NT2/D1 (cell line): ENCODE measurements around the gene UNC80.

Experiments used
- DNase-seq: peaks from one replicate; pipeline ENCODE4 v3.0.0-alpha.2; 2011; ENCODE audit warnings: low read depth, low spot score
- H3K27me3 ChIP-seq: 2 replicates; pipeline ENCODE4 v1.6.0; 2011; ENCODE audit warnings: mild to moderate bottlenecking; ENCODE audit not compliant: insufficient read length, insufficient read depth
- H3K36me3 ChIP-seq: 2 replicates; pipeline ENCODE4 v1.6.1; 2011; ENCODE audit warnings: mild to moderate bottlenecking, low read length, mixed read lengths; ENCODE audit not compliant: insufficient read depth, insufficient read length
- H3K4me1 ChIP-seq: 2 replicates; pipeline ENCODE4 v1.5.1; 2011; ENCODE audit not compliant: insufficient read depth, insufficient read length
- H3K4me3 ChIP-seq: 2 replicates; pipeline ENCODE4 v1.5.1; 2011; ENCODE audit warnings: low read depth; ENCODE audit not compliant: insufficient read length
- H3K9ac ChIP-seq: 2 replicates; pipeline ENCODE4 v1.6.0; 2011; ENCODE audit warnings: low read depth; ENCODE audit not compliant: insufficient read length
- H3K9me3 ChIP-seq: 2 replicates; pipeline ENCODE4 v1.5.1; 2011; ENCODE audit warnings: mild to moderate bottlenecking, low read length; ENCODE audit not compliant: insufficient read depth
- SUZ12 ChIP-seq: IDR thresholded peaks from 2 replicates; pipeline ENCODE4 v1.6.1; 2011; ENCODE audit not compliant: insufficient read length, insufficient read depth; ENCODE audit errors: extremely low read depth
- YY1 ChIP-seq: IDR thresholded peaks from 2 replicates; pipeline ENCODE4 v1.6.1; 2011; ENCODE audit not compliant: insufficient read length, insufficient read depth
- ZNF274 ChIP-seq: IDR thresholded peaks from 2 replicates; pipeline ENCODE4 v1.6.1; 2011; ENCODE audit warnings: mild to moderate bottlenecking, low read depth, low read length

Gene UNC80

GRCh38 chr2:209875270-209875669 is 103.6 kb downstream of the UNC80 start:
- Histone ChIP-seq H3K4me1 (no peaks in the 10 kb centered on the region), H3K27me3 (no peaks in the 10 kb centered on the region), H3K4me3 (no peak overlapping the region), H3K9me3 (no peaks in the 10 kb centered on the region), H3K9ac (no peak overlapping the region), H3K36me3 (no peaks in the 10 kb centered on the region)
- no peak for TF ChIP-seq ZNF274
- no peak for TF ChIP-seq YY1
- TF ChIP-seq SUZ12 = no peak
- DNase-seq = no peak

- Histone ChIP-seq H3K27me3 (no peaks in the 10 kb centered on the region), H3K4me1 (no peaks in the 10 kb centered on the region), H3K4me3 (no peak overlapping the region), H3K9ac (no peak overlapping the region), H3K9me3 (no peaks in the 10 kb centered on the region), H3K36me3 (no peaks in the 10 kb centered on the region)
- TF ChIP-seq ZNF274 (no peak), YY1 (no peak), SUZ12 (no peak)
- no peak for DNase-seq
Measured at GRCh38 chr2:209876211-209876610, 104.6 kb downstream of the UNC80 start.

GRCh38 chr2:209878701-209879100 is 107.1 kb downstream of the UNC80 start:
- DNase-seq = no peak
- no peaks in the 10 kb centered on the region for H3K4me1 ChIP-seq
- H3K9ac ChIP-seq = no peak overlapping the region
- no peak overlapping the region for H3K4me3 ChIP-seq
- no peaks in the 10 kb centered on the region for H3K27me3 ChIP-seq
- H3K36me3 ChIP-seq = no peaks in the 10 kb centered on the region
- TF ChIP-seq SUZ12 = no peak
- TF ChIP-seq ZNF274 = no peak
- no peak for TF ChIP-seq YY1
- no peaks in the 10 kb centered on the region for H3K9me3 ChIP-seq

GRCh38 chr2:209900638-209901037 is 129.0 kb downstream of the UNC80 start:
- no peak overlapping the region for H3K4me3 ChIP-seq
- no peaks in the 10 kb centered on the region for H3K27me3 ChIP-seq
- no peak overlapping the region for H3K9ac ChIP-seq
- no peaks in the 10 kb centered on the region for H3K4me1 ChIP-seq
- H3K9me3 ChIP-seq = no peaks in the 10 kb centered on the region; the same call in 1 of the 2 replicates
- TF ChIP-seq ZNF274 (no peak), YY1 (no peak), SUZ12 (no peak)
- DNase-seq = no peak
- no peaks in the 10 kb centered on the region for H3K36me3 ChIP-seq

- TF ChIP-seq ZNF274 (no peak), YY1 (no peak), SUZ12 (no peak)
- Histone ChIP-seq H3K9ac (no peak overlapping the region), H3K36me3 (no peaks in the 10 kb centered on the region), H3K27me3 (no peaks in the 10 kb centered on the region), H3K4me3 (no peak overlapping the region), H3K9me3 (no peaks in the 10 kb centered on the region; the same call in 1 of the 2 replicates), H3K4me1 (no peaks in the 10 kb centered on the region)
- no peak for DNase-seq
Measured at GRCh38 chr2:209901172-209901571, 129.5 kb downstream of the UNC80 start.

GRCh38 chr2:209905691-209906090 is 134.1 kb downstream of the UNC80 start:
- H3K27me3 ChIP-seq = no peaks in the 10 kb centered on the region
- no peak for DNase-seq
- H3K4me1 ChIP-seq = no peaks in the 10 kb centered on the region
- no peak overlapping the region for H3K9ac ChIP-seq
- H3K9me3 ChIP-seq = peaks cover 10% of the 10 kb centered on the region; the same call in 1 of the 2 replicates
- H3K36me3 ChIP-seq = no peaks in the 10 kb centered on the region
- H3K4me3 ChIP-seq = no peak overlapping the region
- no peak for TF ChIP-seq ZNF274

GRCh38 chr2:209907746-209908145 is 136.1 kb downstream of the UNC80 start:
- TF ChIP-seq YY1 (no peak), ZNF274 (no peak)
- Histone ChIP-seq H3K9ac (no peak overlapping the region), H3K27me3 (no peaks in the 10 kb centered on the region)

GRCh38 chr2:209908511-209908910 is 136.9 kb downstream of the UNC80 start:
- Histone ChIP-seq H3K36me3 (no peaks in the 10 kb centered on the region), H3K9me3 (peaks cover 10% of the 10 kb centered on the region; the same call in 1 of the 2 replicates), H3K4me1 (no peaks in the 10 kb centered on the region), H3K4me3 (no peak overlapping the region), H3K9ac (no peak overlapping the region), H3K27me3 (no peaks in the 10 kb centered on the region)
- no peak for DNase-seq
- TF ChIP-seq ZNF274 (no peak), SUZ12 (no peak), YY1 (no peak)

More at GRCh38 chr2:209907746-209908145, 136.1 kb downstream of the UNC80 start:
- no peaks in the 10 kb centered on the region for H3K36me3 ChIP-seq
- no peaks in the 10 kb centered on the region for H3K4me1 ChIP-seq
- H3K4me3 ChIP-seq = no peak overlapping the region
- H3K9me3 ChIP-seq = peaks cover 10% of the 10 kb centered on the region; the same call in 1 of the 2 replicates
- no peak for DNase-seq
